Caco-2 (cell line): ENCODE measurements around the gene KIF13A. TPM values are rescaled to one million over a fixed set of nuclear protein-coding genes. Genes with fewer than 3 reads are reported as not detected.

Experiments
- BruUV-seq: library from RNA; stranded (reverse); fragments of 400-500 nt; replicated peaks from 2 replicates; lab custom pipeline; 2021; lab: Mats Ljungman, UMichigan
- CTCF ChIA-PET: fragments of 300-600 bp; sonication (Branson Sonifier 250); formaldehyde crosslinking; loops from one replicate; lab custom pipeline; 2022; ENCODE audit warnings: antibody characterized with exemption; lab: Charles Lee
- POLR2A ChIA-PET: fragments of 300-600 bp; sonication (Branson Sonifier 250); formaldehyde crosslinking; loops from one replicate; lab custom pipeline; 2022; ENCODE audit warnings: antibody characterized with exemption; lab: Charles Lee
- DNase-seq, 2 experiments: peaks; one replicate each; pipeline versions ENCODE4 v3.0.0 to v3.0.0-alpha.2; 2020 to 2022
- H3K27me3 ChIP-seq: replicated peaks from 2 replicates; pipeline ENCODE4 v1.6.0; 2011; ENCODE audit warnings: low read length; ENCODE audit not compliant: control insufficient read depth, insufficient read depth
- H3K36me3 ChIP-seq: 2 replicates; pipeline ENCODE4 v1.5.1; 2011; ENCODE audit warnings: low read length; ENCODE audit not compliant: control insufficient read depth, insufficient read depth
- H3K4me1 ChIP-seq: fragments of 250-450 bp; sonication (Bioruptor Pico); 2 replicates; pipeline ENCODE4 v1.5.1; 2020; ENCODE audit warnings: mild to moderate bottlenecking
- H3K4me3 ChIP-seq: 2 replicates; pipeline ENCODE4 v1.5.1; 2011; ENCODE audit warnings: low read depth, mild to moderate bottlenecking, control low read depth, low read length
- H3K9me3 ChIP-seq: fragments of 250-450 bp; sonication (Bioruptor Pico); 2 replicates; pipeline ENCODE4 v1.5.1; 2020; ENCODE audit warnings: mild to moderate bottlenecking, moderate library complexity
- H3K27ac Mint-ChIP-seq: one replicate; pipeline ENCODE4 v1.8.0; 2022; ENCODE audit warnings: mixed read lengths; ENCODE audit not compliant: unreplicated experiment
- H3K27me3 Mint-ChIP-seq: one replicate; pipeline ENCODE4 v1.8.0; 2022; ENCODE audit warnings: mixed read lengths; ENCODE audit not compliant: insufficient read depth, unreplicated experiment
- H3K36me3 Mint-ChIP-seq: one replicate; pipeline ENCODE4 v1.8.0; 2022; ENCODE audit warnings: mild to moderate bottlenecking, mixed read lengths; ENCODE audit not compliant: insufficient read depth, unreplicated experiment
- H3K4me1 Mint-ChIP-seq: one replicate; pipeline ENCODE4 v1.8.0; 2022; ENCODE audit warnings: low read depth, mixed read lengths; ENCODE audit not compliant: unreplicated experiment
- H3K4me3 Mint-ChIP-seq: one replicate; pipeline ENCODE4 v1.8.0; 2022; ENCODE audit warnings: mild to moderate bottlenecking, moderate library complexity, mixed read lengths; ENCODE audit not compliant: unreplicated experiment
- H3K9me3 Mint-ChIP-seq: one replicate; pipeline ENCODE4 v1.8.0; 2022; ENCODE audit warnings: mixed read lengths; ENCODE audit not compliant: unreplicated experiment
- CTCF ChIP-seq, 2 experiments: fragments of 200-600 bp in 1 of 2; IDR thresholded peaks; 1 replicate in 1 of 2; 2 replicates in 1 of 2; pipeline versions ENCODE4 v1.5.1 to v1.8.0; 2011 to 2022; ENCODE audit warnings: antibody characterized with exemption in 1 of 2, control low read depth in 1 of 2, inconsistent platforms in 1 of 2, low read depth in 1 of 2, low read length in 1 of 2, mild to moderate bottlenecking in 1 of 2, moderate library complexity in 1 of 2; ENCODE audit not compliant: insufficient read depth in 1 of 2, severe bottlenecking in 1 of 2, unreplicated experiment in 1 of 2
- intact Hi-C: fragments of 100-400 bp; cut with micrococcal nuclease; formaldehyde crosslinking; loops from one replicate; pipeline ENCODE4 v1.10.0; 2022; ENCODE audit not compliant: unreplicated experiment
- total RNA-seq: library from RNA; stranded (reverse); gene quantifications from 2 replicates; pipeline ENCODE4 v1.2.3, GENCODE V29; 2022

KIF13A gene
- total RNA-seq, 1 experiment from 2014 or later, result 13.8 TPM

DNA sequence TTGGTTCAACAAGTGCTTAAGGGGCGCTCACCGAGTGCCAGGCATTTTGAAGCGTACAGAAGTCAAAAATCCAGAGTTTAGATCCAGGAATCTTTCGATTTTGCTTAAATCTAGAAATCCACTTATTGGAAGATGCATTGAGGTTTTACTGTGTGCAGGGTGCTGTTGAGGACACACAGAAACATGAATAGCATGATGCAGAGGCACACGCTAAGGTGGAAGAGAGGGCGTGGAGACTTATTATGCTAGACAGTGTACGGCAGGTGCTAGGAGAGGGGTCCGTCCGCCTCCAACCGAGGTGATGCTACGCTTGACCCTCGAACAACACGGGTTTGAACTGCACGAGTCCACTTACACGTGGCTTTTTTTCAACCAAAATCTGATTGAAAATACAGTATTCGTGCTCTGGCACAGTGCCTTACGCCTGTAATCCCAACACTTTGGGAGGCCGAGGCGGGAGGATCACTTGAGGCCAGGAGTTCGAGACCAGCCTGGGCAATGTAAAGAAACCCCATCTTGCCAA, 1.0 kb upstream of the KIF13A start:
- no peak for TF ChIP-seq CTCF (IDR thresholded peaks at IDR 0.05; ENCODE audit: insufficient read depth in 1 of 2, low read depth in 1 of 2, low read length in 1 of 2, severe bottlenecking in 1 of 2, unreplicated experiment in 1 of 2)
- H3K27me3 ChIP-seq, result no peaks in the 10 kb centered on the region
- no peak for DNase-seq
- H3K36me3 Mint-ChIP-seq, result no peaks in the 10 kb centered on the region
- H3K9me3 Mint-ChIP-seq, result no peaks in the 10 kb centered on the region
- no peaks in the 10 kb centered on the region for H3K9me3 ChIP-seq
- H3K27me3 Mint-ChIP-seq, result no peaks in the 10 kb centered on the region
- ChIA-PET POLR2A (no interaction called here), CTCF (interaction anchor here (1.1 kb wide), 1 partner anchor 171 kb away, joined by 3 read pairs; no protein-coding TSS in a partner anchor)
- H3K27ac Mint-ChIP-seq, result peak overlapping the region; percentile 74
- H3K36me3 ChIP-seq, result no peaks in the 10 kb centered on the region; the same call in 1 of the 2 replicates
- intact Hi-C loops, result loop anchor here (2.0 to 5.0 kb wide), 2 partner anchors 34 to 121 kb away; no protein-coding TSS in a partner anchor
- no peaks in the 10 kb centered on the region for H3K4me1 Mint-ChIP-seq
- H3K4me3 ChIP-seq, result peak overlapping the region; percentile 44
- peak overlapping the region; percentile 86 for H3K4me3 Mint-ChIP-seq
- 0 out of 2 replicates have a peak, but pooled peaks cover 5% of the 10 kb centered on the region for H3K4me1 ChIP-seq
- no TSS peak for BruUV-seq

GRCh38 chr6:17987697-17988421, 424 bp upstream of the KIF13A start:
- no peaks in the 10 kb centered on the region for H3K4me1 Mint-ChIP-seq
- no peaks in the 10 kb centered on the region for H3K36me3 Mint-ChIP-seq
- 0 out of 2 replicates have a peak, but pooled peaks cover 5% of the 10 kb centered on the region for H3K4me1 ChIP-seq
- peak overlapping the region; percentile 44 for H3K4me3 ChIP-seq
- H3K9me3 ChIP-seq, result no peaks in the 10 kb centered on the region
- peak; percentile 45 to 74 for DNase-seq
- peak overlapping the region; percentile 74 for H3K27ac Mint-ChIP-seq
- H3K9me3 Mint-ChIP-seq, result no peaks in the 10 kb centered on the region
- TF ChIP-seq CTCF (IDR thresholded peaks at IDR 0.05; ENCODE audit: insufficient read depth in 1 of 2, low read depth in 1 of 2, low read length in 1 of 2, severe bottlenecking in 1 of 2, unreplicated experiment in 1 of 2), result peak in 1 of 2 experiments; percentile 9
- POLR2A ChIA-PET, result no interaction called here
- no peaks in the 10 kb centered on the region for H3K27me3 ChIP-seq
- H3K27me3 Mint-ChIP-seq, result no peaks in the 10 kb centered on the region
- intact Hi-C loops, result loop anchor here (1.0 to 5.0 kb wide), 3 partner anchors 35 to 134 kb away; partner anchors contain the start of gene NHLRC1
- H3K4me3 Mint-ChIP-seq, result peak overlapping the region; percentile 86
- CTCF ChIA-PET, result interaction anchor here (1.1 kb wide), 1 partner anchor 171 kb away, joined by 3 read pairs; no protein-coding TSS in a partner anchor
- no peaks in the 10 kb centered on the region; the same call in 1 of the 2 replicates for H3K36me3 ChIP-seq
- no TSS peak for BruUV-seq

- H3K4me1 Mint-ChIP-seq, result no peaks in the 10 kb centered on the region
- peak; percentile 41 to 59 for DNase-seq
- intact Hi-C loops, result loop anchor here (1.0 to 5.0 kb wide), 2 partner anchors 120 to 135 kb away; partner anchors contain the start of gene NHLRC1
- CTCF ChIA-PET, result no interaction called here
- H3K27ac Mint-ChIP-seq, result no peak overlapping the region
- Histone ChIP-seq H3K9me3 (no peaks in the 10 kb centered on the region), H3K36me3 (no peaks in the 10 kb centered on the region; the same call in 1 of the 2 replicates), H3K4me1 (0 out of 2 replicates have a peak, but pooled peaks cover 5% of the 10 kb centered on the region), H3K27me3 (no peaks in the 10 kb centered on the region), H3K4me3 (peak overlapping the region; percentile 60)
- peak overlapping the region; percentile 70 for H3K4me3 Mint-ChIP-seq
- no peaks in the 10 kb centered on the region for H3K9me3 Mint-ChIP-seq
- TF ChIP-seq CTCF (IDR thresholded peaks at IDR 0.05; ENCODE audit: insufficient read depth in 1 of 2, low read depth in 1 of 2, low read length in 1 of 2, severe bottlenecking in 1 of 2, unreplicated experiment in 1 of 2), result no peak
- H3K36me3 Mint-ChIP-seq, result no peaks in the 10 kb centered on the region
- BruUV-seq, result no TSS peak
- POLR2A ChIA-PET, result no interaction called here
- H3K27me3 Mint-ChIP-seq, result no peaks in the 10 kb centered on the region
Measured at GRCh38 chr6:17986656-17987446, 584 bp downstream of the KIF13A start.
